GM21529 (cell line): Measurements from ENCODE around the gene SLC22A4.

Experiments
- ATAC-seq: cut with Tn5 transposase; IDR thresholded peaks from one replicate; pipeline ENCODE4 v1.9.1; 2021; ENCODE audit not compliant: unreplicated experiment

The SLC22A4 gene

DNA sequence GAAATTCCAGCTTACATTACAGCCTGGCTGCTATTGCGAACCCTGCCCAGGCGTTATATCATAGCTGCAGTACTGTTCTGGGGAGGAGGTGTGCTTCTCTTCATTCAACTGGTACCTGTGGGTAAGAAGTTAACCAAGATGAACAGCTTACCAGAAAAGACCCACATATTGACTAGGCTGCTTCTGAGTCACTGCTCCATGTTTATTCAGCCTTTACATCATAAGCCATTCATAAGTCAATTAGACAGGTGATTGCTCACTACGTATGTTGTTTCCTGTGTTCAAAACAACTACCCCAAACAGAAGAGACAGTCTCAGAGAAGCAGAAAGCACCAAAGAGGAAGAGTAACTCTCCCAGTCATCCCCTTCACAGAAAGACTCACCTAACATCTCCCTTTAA is 40.6 kb downstream of the SLC22A4 start:
- ATAC-seq = no peak

DNA sequence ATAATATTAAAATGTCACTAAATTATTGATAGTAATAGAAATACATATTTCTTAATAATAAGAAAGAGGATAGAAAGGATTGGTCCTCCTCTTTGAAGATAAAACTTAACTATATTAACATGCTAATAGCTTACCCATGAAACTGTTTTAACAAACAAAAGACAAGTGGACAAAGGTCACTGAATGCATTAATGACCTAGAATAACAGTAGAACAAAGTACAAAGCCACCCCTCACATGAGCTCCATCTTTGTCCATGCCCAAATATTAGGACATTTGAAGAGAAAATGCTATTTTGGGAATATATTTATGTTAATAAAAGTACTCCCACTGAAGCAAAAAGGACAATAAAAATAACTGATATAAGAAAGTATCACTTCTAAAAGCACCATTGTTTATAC is 41.2 kb downstream of the SLC22A4 start:
- no peak for ATAC-seq

DNA sequence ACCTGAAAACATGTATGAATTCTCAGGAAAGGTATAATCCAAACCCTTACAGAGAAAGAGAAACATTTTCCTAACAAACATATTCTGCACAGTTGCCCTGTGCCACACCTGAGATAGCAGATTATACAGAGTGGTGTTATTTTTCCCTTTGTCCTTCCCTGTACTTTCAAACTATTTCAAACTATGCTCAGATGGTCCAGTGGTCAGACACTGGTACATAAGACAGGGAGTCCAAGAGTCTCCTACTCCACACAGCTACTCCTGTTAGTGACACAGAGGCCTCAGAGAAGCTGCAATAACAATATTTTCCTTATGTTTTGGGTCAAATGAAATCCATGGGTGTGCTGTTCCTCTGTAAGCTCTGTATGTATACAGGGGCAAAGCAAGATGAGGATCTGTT is 45.3 kb downstream of the SLC22A4 start:
- no peak for ATAC-seq

DNA sequence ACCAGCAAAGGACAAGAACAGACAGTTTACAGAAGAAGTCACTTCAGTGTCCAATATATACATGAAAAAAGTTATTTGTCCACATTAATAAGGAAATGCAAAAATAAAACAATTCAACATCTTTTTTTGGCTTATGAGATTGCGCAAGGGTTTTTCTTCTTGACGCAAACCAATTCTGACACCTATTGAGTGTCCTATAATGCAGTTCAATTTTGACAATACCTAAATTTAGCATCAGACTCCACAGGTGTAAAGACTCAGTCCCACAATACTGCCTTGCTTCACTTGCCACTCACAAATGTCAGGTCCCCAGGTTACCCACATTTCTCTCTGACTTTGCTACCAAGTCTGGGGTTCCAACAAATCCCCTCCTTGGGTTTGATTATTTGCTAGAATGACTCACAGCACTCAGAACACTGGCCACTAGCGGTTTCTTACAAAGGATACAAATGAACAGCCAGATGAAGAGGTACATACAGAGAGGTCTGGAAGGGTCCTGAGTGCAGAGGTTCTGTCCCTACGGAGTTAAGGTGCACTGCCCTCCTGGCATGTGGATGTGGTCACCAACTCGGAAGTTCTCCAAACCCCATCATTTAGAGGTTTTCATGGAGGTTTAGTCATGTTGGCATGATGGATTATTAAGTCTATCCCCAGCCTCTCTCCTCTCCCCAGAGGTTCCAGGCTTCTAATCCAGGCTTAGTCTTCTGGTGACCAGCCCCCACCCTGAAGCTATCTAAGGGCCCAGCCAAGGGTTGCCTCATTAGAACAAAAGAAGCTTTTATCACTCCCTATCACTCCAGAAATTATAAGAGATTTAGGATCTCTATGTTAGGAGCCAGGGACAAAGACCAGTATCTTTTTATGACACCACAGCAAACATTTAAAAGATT is 48.3 kb downstream of the SLC22A4 start:
- ATAC-seq = no peak

DNA sequence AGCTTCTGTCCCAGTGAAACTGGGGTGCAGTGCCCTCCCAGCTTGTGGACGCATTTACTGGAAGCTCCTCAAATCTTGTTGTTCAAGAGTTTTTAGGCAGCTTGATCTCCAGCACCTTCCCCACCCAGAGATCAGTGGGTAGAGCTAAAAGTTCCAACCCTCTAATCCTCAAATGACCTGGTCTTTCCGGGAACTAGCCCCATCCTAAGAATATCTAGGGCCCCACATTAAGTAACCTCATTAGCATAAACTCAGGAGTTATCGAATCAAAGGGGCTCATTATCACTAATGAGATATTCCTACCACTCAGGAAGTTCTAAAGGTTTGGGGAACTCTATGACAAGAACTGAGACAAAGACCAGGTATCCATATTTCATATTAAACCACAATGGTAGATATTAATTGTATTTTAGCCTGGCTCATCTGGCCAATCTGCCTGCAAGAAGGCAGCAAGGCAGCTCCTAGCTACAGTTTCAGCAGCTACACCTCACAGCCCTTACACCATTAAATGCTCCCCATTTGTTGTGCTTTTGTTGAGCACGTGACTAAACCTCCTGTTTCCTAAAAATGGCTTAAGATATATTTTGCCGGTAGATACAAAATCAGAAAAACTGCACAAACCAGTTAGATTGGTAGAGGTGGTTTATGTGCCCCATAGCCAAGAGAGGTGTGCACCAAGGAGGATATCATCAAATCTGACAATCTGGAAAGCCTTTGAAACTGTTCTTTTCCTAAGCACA is 50.8 kb downstream of the SLC22A4 start:
- ATAC-seq = no peak

DNA sequence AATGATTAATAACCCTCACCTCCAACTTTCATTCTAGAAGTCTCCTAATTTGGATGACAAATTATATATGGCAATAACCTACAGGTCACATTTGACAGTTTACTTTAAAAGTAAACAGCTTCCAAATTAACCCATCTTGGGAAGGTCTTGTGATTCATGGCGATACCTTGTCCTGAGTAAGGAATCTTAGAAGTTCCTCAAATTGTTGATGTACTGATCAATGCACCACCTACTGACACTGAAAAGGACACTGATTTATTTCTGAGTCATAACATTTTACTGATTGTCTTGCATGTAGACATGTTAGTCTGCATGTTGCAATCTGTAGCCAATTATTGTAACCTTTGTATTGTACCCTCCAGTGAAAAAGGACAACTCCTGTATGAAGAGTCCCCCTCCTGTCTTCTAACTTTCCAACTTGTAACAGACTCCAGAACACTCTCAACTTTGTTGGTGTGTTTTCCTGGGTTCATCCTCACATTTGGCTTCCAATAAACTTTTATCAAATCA is 59.3 kb downstream of the SLC22A4 start:
- no peak for ATAC-seq

DNA sequence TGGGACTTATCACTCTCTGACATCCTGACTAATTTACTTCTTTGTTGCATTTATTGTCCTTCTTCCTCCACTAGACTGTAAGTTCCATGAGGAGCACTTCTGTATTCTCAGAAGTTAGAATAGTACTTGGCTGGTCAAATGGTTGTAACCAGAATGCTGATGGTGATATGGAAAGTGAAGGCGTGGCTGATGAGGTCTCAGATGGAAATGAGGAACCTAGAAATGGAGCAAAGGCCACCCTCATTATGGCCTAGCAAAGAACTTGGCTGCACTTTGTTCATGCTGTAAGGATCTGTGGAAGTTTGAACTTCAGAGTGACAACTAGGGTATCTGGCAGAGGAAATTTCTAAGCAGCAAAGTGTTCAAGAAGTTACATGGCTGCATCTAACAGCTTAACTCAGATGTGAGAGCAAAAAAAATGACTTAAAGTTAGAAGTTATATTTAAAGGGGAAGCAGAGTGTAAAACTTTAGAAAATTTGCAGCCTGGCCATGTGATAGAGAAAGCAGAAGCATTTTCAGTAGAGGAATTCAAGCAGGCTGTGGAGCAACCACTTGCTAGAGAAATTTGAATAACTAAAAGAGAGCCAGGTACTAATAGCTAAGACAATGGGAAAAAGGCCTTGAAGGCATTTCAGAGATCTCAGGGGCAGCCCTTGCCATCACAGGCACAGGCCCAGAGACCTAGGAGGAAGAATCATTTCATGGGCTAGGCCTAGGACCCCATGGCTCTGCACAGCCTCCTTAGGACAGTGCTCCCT is 60.4 kb downstream of the SLC22A4 start:
- ATAC-seq = no peak

DNA sequence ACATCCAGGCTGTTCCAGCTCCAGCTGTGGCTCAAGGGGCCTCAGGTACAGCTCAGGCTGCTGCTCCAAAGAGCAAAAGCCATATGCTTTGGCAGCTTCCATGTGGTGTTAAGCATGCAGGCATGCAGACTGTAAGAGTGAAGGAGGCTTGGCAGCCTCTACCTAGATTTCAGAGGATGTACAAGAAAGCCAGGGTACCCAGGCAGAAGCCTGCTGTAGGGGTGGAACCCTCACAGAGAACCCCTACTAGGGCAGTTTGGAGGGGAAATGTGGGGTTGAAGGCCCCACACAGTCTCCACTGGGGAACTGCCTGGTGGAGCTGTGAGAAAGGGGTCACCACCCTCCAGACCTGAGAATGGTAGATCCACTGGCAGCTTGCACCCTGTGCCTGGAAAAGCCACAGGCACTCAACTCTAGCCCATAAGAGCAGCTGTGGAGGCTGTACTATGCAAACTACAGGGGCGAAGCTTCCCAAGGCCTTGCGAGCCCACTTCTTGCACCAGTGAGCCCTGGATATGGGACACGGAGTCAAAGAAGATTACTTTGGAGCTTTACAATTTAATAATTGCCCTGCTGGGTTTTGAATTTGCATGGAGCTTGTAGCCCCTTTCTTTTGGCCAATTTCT is 61.1 kb downstream of the SLC22A4 start:
- ATAC-seq = no peak

DNA sequence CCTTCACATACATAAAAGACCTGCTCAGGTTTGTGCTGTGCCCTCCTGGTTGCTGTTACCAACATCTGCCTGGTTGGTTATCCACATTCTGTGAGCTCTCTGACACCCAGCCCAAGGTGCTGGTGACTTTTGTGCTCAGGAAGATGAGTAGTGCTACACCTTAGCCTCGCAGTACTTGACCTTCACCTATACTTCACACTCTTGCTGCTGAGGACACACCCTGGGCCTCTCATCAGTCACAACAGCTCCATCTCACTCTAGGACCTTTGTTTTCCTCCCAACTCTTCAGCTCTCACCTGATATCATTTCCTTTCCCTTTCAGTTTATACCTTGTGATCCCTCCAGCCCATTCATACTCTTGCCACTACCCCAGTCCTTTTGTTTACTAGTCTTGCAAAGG is 64.6 kb downstream of the SLC22A4 start:
- no peak for ATAC-seq

DNA sequence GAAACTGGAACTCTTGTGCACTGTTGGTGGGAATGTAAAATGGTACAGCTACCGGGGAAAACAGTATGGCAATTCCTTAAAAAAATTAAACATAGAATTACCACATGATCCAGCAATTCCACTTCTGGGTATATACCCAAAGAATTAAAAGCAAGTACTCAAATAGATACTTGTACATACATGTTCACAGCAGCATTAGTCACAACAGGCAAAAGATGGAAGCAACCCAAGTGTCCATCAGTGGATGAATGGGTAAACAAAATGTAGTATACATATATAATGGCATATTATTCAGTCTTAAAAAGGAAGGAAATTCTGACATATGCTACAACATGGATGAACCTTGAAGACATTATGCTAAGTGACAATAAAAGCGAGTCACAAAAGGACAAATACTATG is 67.9 kb downstream of the SLC22A4 start:
- ATAC-seq = no peak

DNA sequence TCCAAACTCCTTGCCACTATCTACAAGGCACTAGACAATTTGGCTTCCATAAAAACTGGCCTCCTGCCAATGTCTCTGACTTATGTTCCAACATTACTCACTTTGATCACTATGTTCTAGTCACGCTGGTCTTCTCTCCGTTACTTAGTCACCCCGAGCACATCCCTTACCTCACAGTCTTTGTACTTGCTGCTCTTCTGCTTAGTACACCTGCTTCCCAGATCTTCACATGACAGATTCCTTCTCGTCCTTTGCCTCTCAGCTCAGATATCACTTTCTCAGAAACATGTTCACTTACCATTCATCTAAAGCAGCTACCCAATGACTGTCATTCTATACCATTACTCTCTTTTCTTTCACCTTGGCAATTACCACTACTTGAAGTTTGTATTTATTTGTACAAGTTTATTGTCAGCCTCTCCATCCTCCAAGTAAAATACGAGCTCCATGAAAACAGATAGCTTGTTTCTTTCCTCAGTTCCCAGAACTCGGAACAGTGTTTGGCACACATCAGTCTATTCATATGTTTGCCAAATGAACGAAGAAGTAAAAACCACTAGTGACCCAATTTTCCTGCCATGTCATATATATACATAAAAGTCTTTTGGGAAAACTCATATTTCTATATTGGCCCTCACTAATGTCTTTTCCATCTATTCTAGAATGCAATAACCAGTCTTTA is 69.4 kb downstream of the SLC22A4 start:
- no peak for ATAC-seq

DNA sequence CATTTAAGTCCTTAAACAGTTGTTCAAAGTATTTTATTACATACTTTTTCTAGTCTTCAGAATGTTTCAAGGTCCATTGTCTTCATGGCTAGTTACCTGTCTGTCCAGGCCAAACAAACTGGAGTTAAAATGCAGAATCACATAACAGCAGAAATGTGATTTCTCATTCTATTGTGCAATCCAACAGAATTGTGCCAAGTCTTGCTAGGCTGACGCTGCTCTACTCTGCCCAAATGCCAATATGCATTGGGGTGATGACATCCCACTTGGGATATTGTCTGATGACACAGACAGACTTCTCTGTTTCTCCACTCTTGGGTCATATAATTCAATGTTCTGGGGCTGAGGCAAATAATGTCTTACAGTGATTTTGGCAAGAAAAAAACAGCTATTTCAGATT is 70.1 kb downstream of the SLC22A4 start:
- no peak for ATAC-seq

DNA sequence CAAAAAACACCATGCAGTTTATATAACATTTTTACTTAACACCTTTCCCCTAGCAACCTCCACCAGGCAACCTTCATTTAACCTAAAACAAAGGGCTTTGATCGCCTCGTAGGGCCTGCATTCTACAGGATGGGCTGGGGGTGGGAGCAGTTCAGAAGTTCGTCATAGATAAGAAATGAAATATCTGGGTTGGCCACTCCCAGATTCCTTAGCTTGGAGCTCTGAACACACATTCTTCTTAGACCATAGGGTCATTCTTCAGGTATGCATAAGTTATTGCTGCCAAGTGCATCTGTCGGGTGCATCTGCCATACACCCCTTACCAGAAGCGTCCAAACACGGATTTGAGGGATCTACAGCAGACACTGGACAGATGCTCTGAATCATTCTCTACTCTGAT is 71.0 kb downstream of the SLC22A4 start:
- no peak for ATAC-seq

DNA sequence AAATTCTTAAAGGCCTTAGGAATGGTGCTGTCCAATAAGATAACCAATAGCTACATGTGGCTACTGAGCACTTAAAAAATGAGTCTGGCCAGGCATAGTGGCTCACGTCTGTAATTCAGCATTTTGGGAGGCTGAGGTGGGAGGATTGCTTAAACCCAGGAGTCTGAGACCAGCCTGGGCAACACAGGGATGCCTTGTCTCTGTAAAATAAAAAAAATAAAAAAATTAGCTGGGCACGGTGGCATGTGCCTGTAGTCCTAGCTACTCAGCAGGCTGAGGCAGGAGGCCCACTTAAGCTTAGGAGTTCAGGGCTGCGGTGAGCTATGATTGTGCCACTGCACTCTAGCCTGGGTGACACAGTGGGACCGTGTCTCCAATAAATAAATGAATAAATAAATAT is 74.0 kb downstream of the SLC22A4 start:
- ATAC-seq = no peak

DNA sequence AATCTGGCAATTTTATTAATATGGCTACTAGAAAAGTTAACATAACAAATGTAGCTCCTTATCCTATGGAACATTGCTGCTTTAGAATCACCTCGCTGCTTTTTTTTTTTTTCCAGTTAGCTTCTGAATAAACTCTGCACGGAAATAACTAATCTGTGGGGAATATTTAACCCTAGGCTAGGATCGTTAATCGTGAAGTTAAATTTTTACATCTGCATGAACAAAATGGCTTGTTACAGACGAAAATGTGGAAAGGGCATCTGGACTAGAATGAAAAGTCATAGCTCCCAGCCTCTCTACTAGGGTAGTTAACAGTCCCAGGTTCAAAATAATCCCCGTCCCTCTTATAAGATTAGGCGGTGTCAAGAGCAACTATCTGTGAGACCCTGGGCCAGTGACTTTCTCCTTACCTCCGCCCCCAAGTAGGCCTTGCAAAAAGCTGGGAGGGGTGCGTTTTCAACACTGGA is 74.8 kb downstream of the SLC22A4 start:
- no peak for ATAC-seq

DNA sequence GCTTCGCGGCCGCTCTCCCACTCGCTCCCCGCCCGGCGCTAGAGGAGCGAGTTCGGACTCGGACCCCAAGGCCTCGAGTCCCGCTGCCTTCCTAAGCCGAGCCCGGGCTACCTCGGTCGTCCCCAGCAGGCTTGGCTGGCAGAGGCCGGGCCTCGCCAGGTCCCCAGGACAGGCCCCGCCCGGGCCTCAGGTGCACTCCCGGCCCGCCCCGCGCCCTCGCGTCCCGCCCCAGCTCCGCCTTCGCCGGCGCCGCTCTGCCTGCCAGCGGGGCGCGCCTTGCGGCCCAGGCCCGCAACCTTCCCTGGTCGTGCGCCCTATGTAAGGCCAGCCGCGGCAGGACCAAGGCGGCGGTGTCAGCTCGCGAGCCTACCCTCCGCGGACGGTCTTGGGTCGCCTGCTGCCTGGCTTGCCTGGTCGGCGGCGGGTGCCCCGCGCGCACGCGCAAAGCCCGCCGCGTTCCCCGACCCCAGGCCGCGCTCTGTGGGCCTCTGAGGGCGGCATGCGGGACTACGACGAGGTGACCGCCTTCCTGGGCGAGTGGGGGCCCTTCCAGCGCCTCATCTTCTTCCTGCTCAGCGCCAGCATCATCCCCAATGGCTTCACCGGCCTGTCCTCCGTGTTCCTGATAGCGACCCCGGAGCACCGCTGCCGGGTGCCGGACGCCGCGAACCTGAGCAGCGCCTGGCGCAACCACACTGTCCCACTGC is 75.4 kb downstream of the SLC22A4 start, which contains the start of gene SLC22A5:
Gene SLC22A5, plus strand, starts transcription at position 237 of the 707 bp plus-strand sequence. Its CDS starts 263 bp downstream, at position 500.
- peak; percentile 88 for ATAC-seq

DNA sequence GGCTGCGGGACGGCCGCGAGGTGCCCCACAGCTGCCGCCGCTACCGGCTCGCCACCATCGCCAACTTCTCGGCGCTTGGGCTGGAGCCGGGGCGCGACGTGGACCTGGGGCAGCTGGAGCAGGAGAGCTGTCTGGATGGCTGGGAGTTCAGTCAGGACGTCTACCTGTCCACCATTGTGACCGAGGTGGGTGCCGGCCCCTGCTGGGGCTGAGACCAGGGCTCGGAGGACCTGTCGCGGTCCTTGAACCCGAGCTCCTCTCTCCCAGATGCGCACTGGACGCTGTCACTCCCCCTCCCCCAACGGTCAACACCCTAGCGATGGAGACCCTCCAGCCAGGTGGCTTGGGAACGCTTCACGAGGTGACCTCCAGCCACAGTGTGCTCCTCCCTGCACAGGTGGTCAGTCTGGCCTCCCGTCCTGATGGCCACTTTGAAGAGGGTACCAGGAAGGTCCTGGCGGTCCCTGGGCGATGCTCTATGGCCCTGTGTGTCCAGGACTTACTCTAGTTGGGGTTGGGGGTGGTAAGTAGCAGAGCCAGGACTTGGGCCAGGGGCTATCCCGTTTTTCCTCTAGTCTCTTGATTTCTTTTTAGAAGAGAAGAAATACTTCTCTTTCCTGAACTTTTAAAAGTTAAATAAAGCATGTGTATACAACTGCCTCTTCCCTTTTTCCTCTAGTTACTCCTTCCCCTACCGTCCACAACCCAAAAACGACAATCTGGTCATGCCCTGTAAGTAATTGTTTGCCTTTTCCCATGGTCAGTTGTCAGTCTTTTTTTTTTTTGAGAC is 76.2 kb downstream of the SLC22A4 start:
- no peak for ATAC-seq

DNA sequence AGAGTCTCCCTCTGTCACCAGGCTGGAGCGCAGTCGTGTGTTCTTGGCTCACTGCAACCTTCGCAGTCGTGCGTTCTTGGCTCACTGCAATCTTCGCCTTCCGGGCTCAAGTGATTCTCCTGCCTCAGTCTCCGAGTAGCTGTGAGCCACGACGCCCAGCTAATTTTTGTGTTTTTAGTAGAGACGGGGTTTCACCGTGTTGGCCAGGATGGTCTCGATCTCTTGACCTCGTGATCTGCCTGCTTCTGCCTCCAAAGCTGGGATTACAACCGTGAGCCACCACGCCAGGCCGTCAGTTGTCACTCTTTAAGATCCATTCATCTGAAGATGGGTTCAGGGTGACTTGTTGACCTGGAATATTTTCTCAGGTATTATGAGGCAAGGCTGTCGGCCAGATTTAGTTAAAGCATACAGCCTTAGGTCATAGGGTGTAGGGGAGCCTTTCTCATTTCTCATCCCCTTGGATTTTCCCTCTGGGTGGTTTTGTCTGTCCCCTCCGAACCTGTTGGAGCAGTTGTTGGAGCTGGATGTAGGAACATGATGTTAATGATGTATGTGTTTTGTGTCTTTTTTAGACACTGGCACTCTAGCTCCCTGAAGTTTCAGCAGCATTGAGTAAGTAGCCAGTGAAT is 76.9 kb downstream of the SLC22A4 start:
- no peak for ATAC-seq
